GOT3 (cell line): ENCODE results near the gene TMEM45A.
"Not testable (repeated sequence)": the region's sequence is repeated elsewhere in the genome, so short reads cannot be mapped to it uniquely, and the experiment has no call there.

Experiments used
- DNase-seq: peaks from one replicate; lab custom pipeline; 2025; ENCODE audit warnings: mixed read lengths; lab: John Stamatoyannopoulos, UW

TMEM45A gene

DNA sequence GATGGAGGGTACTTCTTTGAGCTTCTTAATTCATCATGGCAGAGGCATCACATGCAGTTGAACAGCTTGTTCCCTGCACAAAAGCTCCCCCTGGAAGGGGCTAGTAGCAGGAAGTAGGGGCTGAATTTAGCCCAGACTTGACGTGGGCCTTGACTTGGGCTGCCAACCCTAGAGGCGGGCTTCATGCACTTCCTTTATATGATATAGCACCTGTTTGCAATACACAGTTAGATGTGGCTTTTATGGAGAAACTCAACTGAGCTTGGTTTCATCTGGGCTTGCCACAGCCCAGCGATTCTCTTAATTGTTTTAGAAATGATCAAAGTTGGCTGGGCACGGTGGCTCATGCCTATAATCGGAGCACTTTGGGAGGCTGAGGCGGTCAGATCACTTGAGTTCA, 83.3 kb downstream of the TMEM45A start:
- no peak for DNase-seq

DNA sequence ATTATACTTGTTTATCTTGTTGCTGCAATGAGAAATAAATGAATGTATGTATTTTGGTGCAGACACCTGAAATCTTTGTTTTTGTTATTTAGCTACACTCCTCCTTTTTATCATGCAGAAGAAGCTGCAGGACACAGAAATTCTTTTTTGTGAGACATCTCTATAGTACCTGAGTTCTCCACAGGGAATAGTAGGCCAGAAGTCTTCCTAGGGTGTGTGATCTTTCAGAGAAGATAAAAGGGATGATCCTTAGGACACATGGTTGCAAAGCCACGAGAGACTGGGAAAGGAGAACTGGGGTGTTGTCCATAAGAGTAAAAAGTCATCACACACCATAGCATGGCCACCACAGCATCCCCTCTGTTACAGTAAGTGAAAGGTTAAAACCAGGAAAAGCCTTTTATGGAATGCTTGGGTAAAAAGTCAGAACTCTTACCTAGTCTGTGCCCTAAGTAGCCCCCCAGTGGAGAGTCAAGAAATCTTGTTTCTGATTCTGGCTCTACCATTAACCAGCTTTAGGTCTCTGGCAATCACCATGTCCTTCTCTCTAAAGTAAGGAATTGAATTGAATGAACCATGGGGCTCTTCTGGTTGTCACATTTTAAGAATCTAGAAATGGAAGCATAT, 85.1 kb downstream of the TMEM45A start:
- no peak for DNase-seq

DNA sequence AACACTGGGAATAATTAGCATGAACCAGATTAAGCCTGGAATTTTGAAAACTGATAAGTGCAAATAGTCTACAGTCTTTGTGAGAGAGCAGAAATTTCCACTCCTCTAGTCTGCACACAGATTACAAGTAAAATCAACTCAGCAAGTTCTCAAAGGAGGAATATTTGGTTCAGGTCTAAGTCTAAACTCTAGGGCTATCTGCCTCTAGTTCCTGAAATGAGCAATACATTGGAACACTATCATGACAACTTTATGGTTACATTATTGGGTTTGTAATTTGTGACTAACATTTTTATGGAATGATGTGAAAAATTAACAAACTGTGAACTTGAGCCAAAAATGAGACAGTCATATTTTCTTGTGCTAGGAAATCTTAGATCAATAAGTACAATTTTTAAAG, 86.2 kb downstream of the TMEM45A start:
- DNase-seq: no peak

DNA sequence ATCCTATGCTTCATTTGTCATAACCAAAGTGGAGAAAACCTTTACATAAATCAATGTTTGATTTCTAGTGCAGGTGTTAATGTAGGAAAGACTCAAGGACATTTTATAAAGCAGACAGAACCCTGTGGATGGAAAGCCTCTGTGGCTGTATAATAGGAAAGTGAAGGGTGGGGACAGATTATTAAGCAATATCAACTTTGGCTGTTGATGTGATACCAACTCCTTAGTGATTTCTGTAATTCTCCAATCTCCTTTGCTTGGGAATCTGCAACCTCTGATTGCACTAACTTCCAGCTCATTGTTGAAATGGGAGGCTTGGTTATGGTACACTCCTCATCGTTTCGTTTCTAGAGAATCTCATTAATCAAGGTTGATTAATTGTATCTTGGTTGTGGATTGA, 87.7 kb downstream of the TMEM45A start:
- DNase-seq: no peak

DNA sequence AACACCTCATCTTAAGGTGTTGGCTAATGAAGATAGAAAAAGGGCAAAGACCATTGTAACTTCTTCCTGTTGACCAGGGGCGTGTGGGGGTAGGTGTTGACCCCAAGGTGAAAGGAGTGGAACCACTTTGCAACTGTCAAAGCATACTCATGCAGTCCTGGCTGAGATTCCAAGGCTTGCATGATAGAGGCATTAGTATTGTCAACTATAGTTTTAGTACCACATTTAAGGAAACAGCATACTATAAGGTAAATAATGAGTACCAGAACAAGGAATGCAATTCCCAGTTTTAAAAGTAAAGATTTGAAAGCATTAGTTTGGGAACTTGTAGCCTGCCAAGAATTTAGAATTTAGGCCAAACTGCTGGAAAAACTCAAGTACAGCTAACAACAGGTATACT, 89.2 kb downstream of the TMEM45A start:
- no peak for DNase-seq

DNA sequence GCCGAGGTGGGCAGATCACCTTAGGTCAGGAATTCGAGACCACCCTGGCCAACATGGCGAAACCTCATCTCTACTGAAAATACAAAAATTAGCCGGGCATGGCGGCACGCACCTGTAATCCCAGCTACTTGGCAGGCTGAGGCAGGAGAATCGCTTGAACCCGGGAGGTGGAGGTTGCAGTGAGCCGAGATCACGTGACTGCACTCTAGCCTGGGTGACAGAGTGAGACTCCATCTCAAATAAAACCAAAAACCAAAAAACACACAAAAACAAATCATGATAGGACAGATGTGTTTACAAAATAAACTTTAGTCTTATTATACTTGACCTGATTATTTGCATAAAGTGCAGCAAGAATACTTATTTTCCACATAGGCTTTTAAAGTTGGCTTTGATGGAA, 89.7 kb downstream of the TMEM45A start:
- not testable (repeated sequence) for DNase-seq

DNA sequence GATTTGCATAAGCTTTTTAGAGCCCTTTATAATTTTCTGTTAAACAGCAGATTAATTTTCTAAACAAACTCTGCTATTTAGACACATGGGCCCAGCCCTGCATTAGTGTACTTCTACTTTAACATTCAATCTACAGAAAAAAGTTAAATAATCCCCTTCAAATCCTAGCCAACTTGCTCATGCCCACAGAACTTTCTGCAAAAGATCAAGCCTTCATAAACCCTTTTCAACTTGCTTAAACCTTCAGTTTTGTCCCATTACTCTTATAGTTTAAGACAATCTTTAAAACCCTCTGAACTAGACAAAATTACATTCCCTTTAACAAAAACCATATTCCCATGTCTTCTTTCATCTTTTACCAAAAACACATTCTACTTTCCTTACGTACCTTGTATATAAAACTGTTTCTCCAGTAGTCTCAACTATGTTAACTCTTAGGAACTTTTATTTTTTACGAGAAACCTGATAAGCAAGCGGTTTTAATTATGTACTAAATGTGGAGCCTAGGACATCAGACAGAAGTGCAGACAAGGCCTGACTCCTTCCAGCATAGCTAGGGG, 91.8 kb downstream of the TMEM45A start:
- DNase-seq: no peak

DNA sequence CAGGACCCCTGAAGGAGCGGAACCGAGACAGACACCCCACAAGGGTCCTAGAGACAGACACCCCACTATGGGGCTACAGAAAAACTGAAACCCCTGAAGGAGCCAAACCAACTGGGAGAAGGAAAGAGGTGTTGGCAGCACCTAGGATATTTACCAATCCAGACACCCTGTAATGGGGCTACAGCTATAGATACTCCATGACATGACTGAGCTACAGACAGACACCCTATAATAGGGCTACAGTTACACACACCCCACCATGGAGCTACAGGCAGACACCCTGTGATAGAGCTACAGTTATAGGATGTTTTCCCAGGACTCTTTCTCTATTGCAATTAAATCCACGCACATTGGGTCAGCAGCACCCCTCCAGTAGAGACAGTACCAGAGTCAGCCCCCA, 94.4 kb downstream of the TMEM45A start:
- DNase-seq: no peak

DNA sequence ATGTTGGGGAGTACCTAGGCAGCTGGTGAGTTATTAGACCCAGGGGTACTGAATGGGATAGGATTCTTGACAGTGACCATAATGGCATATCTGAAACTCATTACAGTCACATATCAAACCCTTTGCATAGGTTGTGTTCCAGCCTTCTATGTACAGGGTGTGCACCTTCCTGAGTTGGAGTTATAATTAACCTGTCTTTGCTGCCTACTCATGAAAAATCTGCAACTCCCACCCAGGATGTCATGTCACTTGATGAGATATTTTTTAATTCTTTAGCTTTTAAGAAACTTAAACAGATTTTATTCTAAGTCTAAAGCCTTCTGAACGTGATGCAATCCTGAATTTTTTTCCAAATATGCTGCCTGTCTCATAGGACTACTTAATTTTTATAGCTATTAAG, 95.8 kb downstream of the TMEM45A start:
- no peak for DNase-seq

DNA sequence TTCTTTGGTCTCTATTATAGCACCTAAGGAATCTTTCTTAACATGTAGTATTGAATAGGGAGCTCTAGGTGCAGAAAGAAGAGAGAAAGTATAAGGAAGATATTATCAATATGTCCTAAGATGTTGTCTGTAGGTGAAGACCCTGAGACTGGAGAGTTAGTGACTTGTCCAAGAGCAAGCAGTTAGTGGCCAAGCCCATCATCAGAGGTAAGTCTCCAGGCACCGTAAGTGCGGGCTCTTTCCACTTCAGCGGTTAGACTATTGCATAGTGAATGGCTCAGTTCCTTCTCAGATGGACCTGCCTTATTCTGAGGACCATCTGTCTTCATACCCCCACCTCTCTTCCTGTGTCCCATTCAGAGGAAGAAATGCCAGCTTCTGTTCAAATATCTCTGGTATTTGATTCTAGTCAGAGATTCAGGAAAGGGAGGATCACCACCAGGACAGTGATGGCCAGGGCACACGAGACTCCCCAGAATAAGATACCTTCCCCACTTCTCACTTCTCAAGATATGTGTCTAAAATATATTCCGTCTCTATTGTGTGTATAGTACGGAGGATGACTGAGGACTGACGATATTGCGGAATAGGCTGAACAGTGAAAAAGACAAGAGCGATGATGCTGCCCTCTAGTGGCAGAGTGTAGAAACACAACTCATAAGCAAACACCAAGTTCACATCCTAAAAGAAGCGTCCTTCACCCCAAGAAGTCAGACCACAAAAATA, 97.9 kb downstream of the TMEM45A start:
- DNase-seq: no peak

DNA sequence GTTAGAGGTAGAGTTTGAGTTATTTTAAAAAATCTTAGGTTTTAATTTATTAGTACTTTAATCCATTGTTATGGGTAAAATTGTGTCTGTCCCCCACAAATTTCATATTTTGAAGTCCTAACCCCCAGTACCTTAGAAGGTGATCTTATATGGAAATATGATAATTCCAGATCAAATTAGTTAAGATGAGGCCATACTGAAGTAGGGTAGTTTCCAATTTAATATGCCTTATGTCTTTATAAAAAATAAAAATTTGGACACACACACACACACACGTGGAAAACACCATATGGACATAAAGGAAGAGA, 98.4 kb downstream of the TMEM45A start:
- no peak for DNase-seq

DNA sequence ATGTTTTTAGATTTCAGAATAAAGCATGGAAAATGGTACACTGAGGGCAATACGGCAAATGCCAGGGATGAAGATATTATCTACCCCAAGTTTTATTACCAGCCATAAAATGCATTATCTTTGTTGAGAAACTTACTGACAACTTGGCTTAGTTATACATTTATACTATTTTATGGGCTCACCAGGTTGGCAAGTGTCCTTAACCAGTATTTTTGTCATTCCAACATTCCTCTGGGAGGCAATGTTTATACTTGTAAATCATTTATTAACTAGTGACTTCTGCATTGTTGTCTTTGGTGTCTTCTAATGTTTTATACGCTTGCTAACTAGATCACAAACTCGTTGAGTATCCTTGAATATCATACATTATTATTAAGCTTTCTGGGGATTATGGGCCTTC, 99.0 kb downstream of the TMEM45A start:
- no peak for DNase-seq

DNA sequence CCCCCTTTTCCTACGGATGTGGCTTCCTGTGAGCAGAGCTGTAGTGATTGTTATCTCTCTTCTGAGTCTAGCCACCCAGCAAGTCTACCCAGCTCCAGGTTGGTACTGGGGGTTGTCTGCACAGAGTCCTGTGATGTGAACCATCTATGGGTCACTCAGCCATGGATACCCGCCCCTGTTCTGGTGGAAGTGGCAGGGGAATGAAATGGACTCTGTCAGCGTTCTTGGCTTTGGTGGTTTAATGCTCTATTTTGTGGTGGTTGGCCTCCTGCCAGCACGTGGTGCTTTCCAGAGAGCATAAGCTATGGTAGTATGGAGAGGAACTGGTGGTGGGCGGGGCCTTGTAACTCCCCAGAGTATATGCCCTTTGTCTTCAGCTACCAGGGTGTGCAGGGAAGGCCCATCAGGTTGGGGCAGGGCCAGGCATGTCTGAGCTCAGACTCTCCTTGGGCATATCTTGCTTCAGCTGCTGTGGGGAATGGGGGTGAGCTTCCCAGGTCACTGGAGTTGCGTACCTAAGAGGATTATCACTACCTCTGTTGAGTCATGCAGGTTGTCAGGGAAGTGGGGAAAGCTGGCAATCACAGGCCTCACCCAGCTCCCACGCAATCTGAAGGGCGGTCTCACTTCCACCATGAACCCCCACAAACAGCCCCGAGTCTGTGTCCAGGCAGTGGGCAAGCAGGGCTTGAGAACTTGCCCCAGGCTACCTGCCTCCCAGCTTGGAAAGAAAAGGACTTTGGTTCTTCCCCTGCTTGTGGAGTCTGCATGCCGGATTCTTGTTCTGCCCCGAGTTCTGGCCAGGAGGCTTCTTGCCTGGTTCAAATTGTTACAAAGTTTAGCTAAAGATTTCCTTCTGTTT, 108.0 kb downstream of the TMEM45A start:
- no peak for DNase-seq

DNA sequence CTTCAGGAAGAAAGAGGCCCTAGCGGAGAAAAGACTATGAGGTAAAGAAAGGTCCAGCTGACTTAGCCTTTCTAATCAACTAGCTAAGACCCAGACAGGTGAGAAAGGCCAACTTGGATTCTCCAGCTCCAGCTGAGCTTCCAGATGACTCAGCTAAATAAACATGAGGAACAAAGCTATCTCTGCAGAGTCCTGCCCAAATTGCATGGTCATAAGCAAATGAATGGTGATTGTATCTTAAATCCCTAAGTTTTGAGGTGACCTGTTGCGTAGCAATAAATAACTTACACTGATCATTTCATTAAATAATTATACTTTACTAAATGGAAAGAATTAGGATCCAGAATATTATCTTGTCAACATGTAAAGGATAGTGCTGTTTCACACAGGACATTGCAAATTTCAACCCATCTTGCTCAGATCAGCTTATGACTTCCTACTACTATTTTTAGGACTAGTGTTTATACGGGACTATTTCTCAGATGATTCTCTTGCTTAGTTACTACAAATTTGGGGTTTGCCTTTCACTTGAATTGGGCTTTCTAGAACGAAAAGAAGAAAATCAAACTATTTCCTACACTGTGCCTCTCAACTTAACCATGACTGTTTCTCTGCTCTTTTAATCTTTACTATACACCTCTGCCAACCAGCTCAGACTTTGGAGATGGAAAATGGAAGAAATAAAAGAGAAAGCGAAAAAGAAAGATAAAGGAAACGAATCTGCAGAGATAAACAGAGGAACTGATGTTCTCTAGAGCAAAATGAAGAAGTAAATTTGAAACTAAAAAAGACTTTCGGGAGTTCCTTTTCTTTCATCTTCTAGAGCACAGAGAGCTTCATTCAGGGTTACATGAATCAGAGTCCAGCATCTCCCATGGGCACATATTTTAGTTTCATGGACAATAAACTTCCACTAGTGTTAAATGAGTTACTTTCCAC, 110.4 kb downstream of the TMEM45A start:
- DNase-seq: no peak

DNA sequence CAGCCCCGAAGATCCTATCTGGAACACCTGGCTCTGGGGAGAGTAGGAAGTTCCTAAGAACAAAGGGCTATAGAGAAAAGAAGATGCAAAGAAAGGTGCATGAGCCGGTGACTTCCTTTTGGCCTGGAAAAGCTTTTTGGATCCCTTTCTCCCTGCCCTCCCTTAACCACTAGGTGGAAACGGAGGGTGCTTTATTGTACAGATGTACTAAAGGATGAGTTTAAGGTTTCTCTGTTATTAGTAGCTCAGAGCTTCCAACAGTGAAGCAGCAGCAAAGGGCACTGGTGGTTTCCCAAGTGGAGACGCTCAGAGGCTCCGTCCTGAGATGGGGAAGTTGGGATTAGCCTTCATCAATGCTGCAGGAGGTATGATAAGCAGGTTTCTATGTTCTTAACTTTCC, 111.0 kb downstream of the TMEM45A start:
- no peak for DNase-seq

DNA sequence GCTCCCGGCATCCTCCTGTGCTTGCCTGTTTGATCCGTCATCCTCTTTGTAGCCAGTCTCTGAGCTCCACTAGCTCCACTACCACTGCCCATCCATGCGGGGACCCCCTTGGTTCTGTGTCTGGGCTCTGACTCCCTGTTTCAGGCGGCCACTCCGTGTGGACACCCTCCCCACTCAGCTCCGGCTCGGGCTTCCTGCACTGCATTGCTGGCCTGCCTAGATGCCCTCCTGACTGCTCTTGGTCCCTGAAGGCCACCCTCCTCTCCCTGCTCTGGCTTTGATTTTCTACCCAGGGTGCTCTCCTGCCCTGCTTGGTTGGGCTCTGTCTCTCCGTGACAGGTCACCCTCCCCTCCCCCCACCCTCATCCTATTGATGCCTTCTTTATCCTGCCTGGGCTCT, 112.9 kb downstream of the TMEM45A start:
- no peak for DNase-seq

DNA sequence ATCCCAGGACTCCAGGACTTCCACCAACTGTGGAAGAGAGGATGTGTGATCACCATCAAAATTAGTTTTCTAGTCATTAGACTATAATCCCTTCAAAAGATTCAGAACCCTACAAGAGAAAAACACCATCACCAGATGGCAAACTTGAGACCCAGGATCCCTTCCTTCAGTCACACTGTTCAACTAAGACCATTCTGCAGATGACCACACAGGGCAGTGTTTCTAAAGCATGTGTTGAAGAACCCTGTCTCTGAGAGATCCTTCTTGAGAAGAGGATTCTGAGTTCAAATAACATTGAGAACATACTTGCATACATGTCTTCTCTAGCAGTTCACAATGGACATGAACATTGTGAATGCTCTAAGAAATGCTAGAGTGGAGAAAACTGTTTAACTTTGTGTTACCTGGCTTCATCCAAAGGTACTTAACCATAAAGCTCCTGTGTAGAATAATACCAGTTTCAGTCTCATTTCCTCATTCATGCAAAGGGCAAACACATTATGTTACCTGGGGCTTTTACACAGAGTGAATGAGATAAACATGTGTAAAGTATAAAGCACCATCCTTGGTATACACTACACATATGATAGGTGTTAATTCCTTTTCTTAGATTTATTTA, 114.6 kb downstream of the TMEM45A start:
- no peak for DNase-seq

DNA sequence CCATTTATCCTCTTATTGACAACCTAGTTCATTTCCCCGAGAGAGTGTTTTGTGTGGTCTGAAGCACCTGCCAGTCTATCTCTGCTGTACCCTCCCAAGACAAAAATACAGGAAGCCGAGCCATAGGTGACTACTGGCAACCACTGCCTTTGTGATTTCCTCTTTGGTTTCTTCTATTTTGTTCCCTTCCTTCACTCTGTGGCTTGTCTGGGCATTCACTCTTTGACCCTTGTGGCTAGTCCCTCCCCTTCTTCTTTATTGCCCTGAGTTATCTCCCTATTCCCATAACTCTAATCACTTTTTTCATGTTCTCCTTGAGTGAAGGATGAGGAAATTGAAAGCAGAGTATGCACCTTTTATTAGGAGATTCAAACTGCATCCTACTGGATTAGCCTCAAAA, 116.9 kb downstream of the TMEM45A start, which contains the start of gene ADGRG7:
Gene ADGRG7 (plus strand): TSS at position 297 of the 400 bp plus-strand sequence. CDS start 256 bp downstream, outside the sequence.
- DNase-seq: no peak

DNA sequence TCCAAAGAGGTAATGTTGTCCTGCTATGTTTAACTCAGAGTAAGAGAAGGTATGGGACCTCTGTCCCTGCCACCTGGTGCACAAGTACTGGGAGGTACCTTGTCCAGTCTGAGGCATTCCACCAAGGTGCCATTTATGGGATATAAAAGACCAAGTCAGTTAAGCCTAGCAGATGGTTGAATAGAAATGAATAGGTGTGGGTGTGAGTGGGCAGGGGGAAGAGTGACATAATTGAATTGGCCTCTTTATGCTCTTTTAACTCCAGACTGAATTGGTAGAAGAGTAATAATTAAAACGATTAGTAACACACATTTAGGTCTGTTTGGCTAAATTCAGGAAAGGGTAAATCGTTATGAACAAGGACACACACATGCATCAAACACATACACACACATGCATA, 117.5 kb downstream of the TMEM45A start:
- no peak for DNase-seq

DNA sequence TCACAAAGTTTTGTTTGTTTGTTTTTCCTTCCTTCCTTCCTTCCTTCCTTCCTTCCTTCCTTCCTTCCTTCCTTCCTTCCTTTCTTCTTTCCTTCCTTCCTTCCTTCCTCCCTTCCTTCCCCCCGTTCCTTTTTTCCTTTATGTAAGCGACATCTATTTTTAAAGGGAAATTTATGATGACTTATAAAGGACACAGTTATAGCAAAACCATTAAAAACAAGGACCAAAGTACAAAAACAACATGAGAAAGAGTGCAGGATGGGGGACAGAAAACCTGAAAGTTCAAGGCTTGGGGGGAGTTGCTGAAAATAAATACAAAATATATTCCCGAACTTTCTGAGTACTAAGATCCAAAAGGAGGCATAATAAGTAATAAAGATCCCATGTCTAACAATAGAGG, 118.8 kb downstream of the TMEM45A start:
- no peak for DNase-seq

DNA sequence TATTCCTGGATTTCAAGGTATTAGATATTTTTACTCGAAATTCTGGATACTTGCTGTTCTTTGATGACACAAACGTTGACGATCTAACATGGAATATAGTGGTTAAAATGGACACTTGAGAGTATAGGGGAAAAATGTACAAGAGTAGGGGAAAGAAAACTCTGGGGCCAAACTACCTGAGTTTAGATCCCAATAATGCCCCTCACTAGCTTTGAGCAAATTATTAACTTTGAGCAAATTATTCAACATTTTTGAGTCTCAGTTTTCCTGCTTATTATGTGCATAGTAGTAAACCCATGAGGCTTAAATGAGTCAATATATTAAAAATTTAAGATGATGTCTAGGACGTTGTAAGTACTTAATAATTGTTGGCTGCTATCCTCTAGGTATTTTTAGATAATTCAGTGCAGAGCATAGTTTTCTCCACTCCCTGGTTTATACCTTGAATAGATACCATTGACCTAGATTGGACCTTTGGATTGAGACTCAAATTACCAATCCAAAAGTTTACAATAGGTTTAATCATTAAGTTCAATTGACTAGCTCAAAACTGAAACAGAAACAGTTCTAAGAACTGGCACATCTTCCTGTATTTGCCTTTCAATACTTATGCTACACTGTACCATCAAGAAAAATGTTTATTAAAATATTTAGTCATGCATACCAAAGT, 121.4 kb downstream of the TMEM45A start:
- no peak for DNase-seq
